Immature natural killer cell (primary cell): Measurements from ENCODE around the gene GDF2. TPM values are rescaled to one million over a fixed set of nuclear protein-coding genes. Genes with fewer than 3 reads are reported as not detected.

Source experiments
- DNase-seq, 3 donors: peaks; one replicate each; pipeline ENCODE4 v3.0.0; 2022; ENCODE audit warnings: mixed read lengths in 1 of 3
- H3K27ac Mint-ChIP-seq, 6 donors: one replicate each; pipeline ENCODE4 v1.8.0; 2020; ENCODE audit warnings: mixed read lengths in 6 of 6, mild to moderate bottlenecking in 5 of 6, inconsistent platforms in 4 of 6, moderate library complexity in 3 of 6
- H3K27me3 Mint-ChIP-seq, 3 donors: one replicate each; pipeline ENCODE4 v1.8.0; 2020 to 2021; ENCODE audit warnings: low read depth in 3 of 3, mild to moderate bottlenecking in 3 of 3, mixed read lengths in 3 of 3, moderate library complexity in 3 of 3, inconsistent platforms in 1 of 3
- H3K36me3 Mint-ChIP-seq, 3 donors: one replicate each; pipeline ENCODE4 v1.8.0; 2020; ENCODE audit warnings: mixed read lengths in 3 of 3, inconsistent platforms in 2 of 3, mild to moderate bottlenecking in 2 of 3
- H3K4me1 Mint-ChIP-seq, 2 donors: one replicate each; pipeline ENCODE4 v1.8.0; 2020; ENCODE audit warnings: inconsistent platforms in 2 of 2, mild to moderate bottlenecking in 2 of 2, mixed read lengths in 2 of 2, moderate library complexity in 1 of 2
- H3K4me3 Mint-ChIP-seq, 5 donors: one replicate each; pipeline ENCODE4 v1.8.0; 2020; ENCODE audit warnings: mild to moderate bottlenecking in 5 of 5, mixed read lengths in 5 of 5, inconsistent platforms in 3 of 5, moderate library complexity in 3 of 5
- H3K9me3 Mint-ChIP-seq, 6 donors: one replicate each; pipeline ENCODE4 v1.8.0; 2020; ENCODE audit warnings: mild to moderate bottlenecking in 6 of 6, mixed read lengths in 6 of 6, inconsistent platforms in 4 of 6, moderate library complexity in 3 of 6
- polyA plus RNA-seq, 3 donors: library from polyadenylated mRNA; unstranded; fragments of 300-500 nt; fragmentation: Illumina TruSeq; gene quantifications; one replicate each; pipeline ENCODE4 v1.2.3, GENCODE V29; 2021

GDF2 gene
- polyA plus RNA-seq, 3 donors from 2014 or later, result not detected

GRCh38 chr10:47311932-47312662, 10.2 kb upstream of the GDF2 start:
- Mint-ChIP-seq H3K4me1 (no peaks in the 10 kb centered on the region), H3K27ac (no peak overlapping the region), H3K9me3 (no peaks in the 10 kb centered on the region), H3K27me3 (peaks cover 0 to 4% (median 0%) of the 10 kb centered on the region in 3 donors), H3K4me3 (no peak overlapping the region), H3K36me3 (no peaks in the 10 kb centered on the region)
- DNase-seq, result peak; percentile 15 to 27 (median 22)

- Mint-ChIP-seq H3K4me3 (no peak overlapping the region), H3K27ac (no peak overlapping the region), H3K4me1 (no peaks in the 10 kb centered on the region), H3K36me3 (no peaks in the 10 kb centered on the region), H3K9me3 (no peaks in the 10 kb centered on the region), H3K27me3 (peaks cover 0 to 6% (median 0%) of the 10 kb centered on the region in 3 donors)
- DNase-seq, result no peak
These were observed 9.6 kb upstream of the GDF2 start for GRCh38 chr10:47312663-47312995.

GRCh38 chr10:47314416-47314970, 7.8 kb upstream of the GDF2 start:
- no peak for DNase-seq
- H3K4me3 Mint-ChIP-seq, result no peak overlapping the region
- H3K4me1 Mint-ChIP-seq, result no peaks in the 10 kb centered on the region
- H3K27ac Mint-ChIP-seq, result no peak overlapping the region
- H3K27me3 Mint-ChIP-seq, result peaks cover 0 to 6% (median 0%) of the 10 kb centered on the region in 3 donors
- no peaks in the 10 kb centered on the region for H3K9me3 Mint-ChIP-seq
- H3K36me3 Mint-ChIP-seq, result no peaks in the 10 kb centered on the region

- no peak overlapping the region for H3K4me3 Mint-ChIP-seq
- H3K27ac Mint-ChIP-seq, result no peak overlapping the region
- no peaks in the 10 kb centered on the region for H3K36me3 Mint-ChIP-seq
These were observed 6.8 kb upstream of the GDF2 start for GRCh38 chr10:47315421-47315820.

GRCh38 chr10:47316131-47316530, 6.1 kb upstream of the GDF2 start:
- Mint-ChIP-seq H3K27me3 (peaks cover 0 to 8% (median 0%) of the 10 kb centered on the region in 3 donors), H3K4me1 (no peaks in the 10 kb centered on the region), H3K36me3 (no peaks in the 10 kb centered on the region), H3K27ac (no peak overlapping the region), H3K9me3 (no peaks in the 10 kb centered on the region), H3K4me3 (no peak overlapping the region)
- DNase-seq, result no peak

More at GRCh38 chr10:47315421-47315820, 6.8 kb upstream of the GDF2 start:
- Mint-ChIP-seq H3K27me3 (peaks cover 0 to 6% (median 0%) of the 10 kb centered on the region in 3 donors), H3K4me1 (no peaks in the 10 kb centered on the region), H3K9me3 (no peaks in the 10 kb centered on the region)
- no peak for DNase-seq

GRCh38 chr10:47317251-47317650, 5.0 kb upstream of the GDF2 start:
- Mint-ChIP-seq H3K9me3 (no peaks in the 10 kb centered on the region), H3K36me3 (no peaks in the 10 kb centered on the region), H3K27ac (no peak overlapping the region), H3K4me3 (no peak overlapping the region), H3K4me1 (no peaks in the 10 kb centered on the region), H3K27me3 (peaks cover 0 to 8% (median 0%) of the 10 kb centered on the region in 3 donors)
- DNase-seq, result no peak

- no peak overlapping the region for H3K4me3 Mint-ChIP-seq
- no peak overlapping the region for H3K27ac Mint-ChIP-seq
- no peaks in the 10 kb centered on the region for H3K36me3 Mint-ChIP-seq
- no peak for DNase-seq
- H3K27me3 Mint-ChIP-seq, result peaks cover 0 to 6% (median 0%) of the 10 kb centered on the region in 3 donors
- no peaks in the 10 kb centered on the region for H3K9me3 Mint-ChIP-seq
- no peaks in the 10 kb centered on the region for H3K4me1 Mint-ChIP-seq
These were observed 3.5 kb upstream of the GDF2 start for GRCh38 chr10:47318706-47319105.

GRCh38 chr10:47319784-47320183, 2.5 kb upstream of the GDF2 start:
- no peak for DNase-seq
- H3K4me3 Mint-ChIP-seq, result no peak overlapping the region
- no peaks in the 10 kb centered on the region for H3K4me1 Mint-ChIP-seq
- H3K27me3 Mint-ChIP-seq, result peaks cover 0 to 5% (median 0%) of the 10 kb centered on the region in 3 donors
- no peak overlapping the region for H3K27ac Mint-ChIP-seq
- no peaks in the 10 kb centered on the region for H3K9me3 Mint-ChIP-seq
- no peaks in the 10 kb centered on the region for H3K36me3 Mint-ChIP-seq

- no peaks in the 10 kb centered on the region for H3K4me1 Mint-ChIP-seq
- H3K27ac Mint-ChIP-seq, result no peak overlapping the region
- no peak for DNase-seq
- no peak overlapping the region for H3K4me3 Mint-ChIP-seq
- peaks cover 0 to 5% (median 3%) of the 10 kb centered on the region in 3 donors for H3K27me3 Mint-ChIP-seq
- no peaks in the 10 kb centered on the region for H3K9me3 Mint-ChIP-seq
- H3K36me3 Mint-ChIP-seq, result no peaks in the 10 kb centered on the region
These were observed 1.4 kb upstream of the GDF2 start for GRCh38 chr10:47320812-47321211.

- H3K4me1 Mint-ChIP-seq, result no peaks in the 10 kb centered on the region
- no peaks in the 10 kb centered on the region for H3K36me3 Mint-ChIP-seq
- H3K27me3 Mint-ChIP-seq, result peaks cover 2 to 5% (median 3%) of the 10 kb centered on the region in 3 donors
- H3K9me3 Mint-ChIP-seq, result no peaks in the 10 kb centered on the region
- no peak for DNase-seq
- H3K4me3 Mint-ChIP-seq, result no peak overlapping the region
- H3K27ac Mint-ChIP-seq, result no peak overlapping the region
These were observed 596 bp upstream of the GDF2 start for GRCh38 chr10:47321521-47322195.

GRCh38 chr10:47323087-47323486, 833 bp downstream of the GDF2 start:
- Mint-ChIP-seq H3K27me3 (peaks cover 2 to 3% (median 3%) of the 10 kb centered on the region in 3 donors), H3K4me1 (no peaks in the 10 kb centered on the region), H3K27ac (no peak overlapping the region), H3K4me3 (no peak overlapping the region), H3K9me3 (no peaks in the 10 kb centered on the region), H3K36me3 (no peaks in the 10 kb centered on the region)
- DNase-seq, result no peak

GRCh38 chr10:47323636-47324296, 1.5 kb downstream of the GDF2 start:
- Mint-ChIP-seq H3K27me3 (peaks cover 2 to 3% (median 3%) of the 10 kb centered on the region in 3 donors), H3K4me1 (no peaks in the 10 kb centered on the region), H3K9me3 (no peaks in the 10 kb centered on the region), H3K4me3 (no peak overlapping the region), H3K27ac (no peak overlapping the region), H3K36me3 (no peaks in the 10 kb centered on the region)
- no peak for DNase-seq

GRCh38 chr10:47325303-47326291, 3.3 kb downstream of the GDF2 start:
- DNase-seq, result no peak
- H3K4me1 Mint-ChIP-seq, result no peaks in the 10 kb centered on the region
- H3K9me3 Mint-ChIP-seq, result no peaks in the 10 kb centered on the region
- peaks cover 2 to 3% (median 3%) of the 10 kb centered on the region in 3 donors for H3K27me3 Mint-ChIP-seq
- H3K36me3 Mint-ChIP-seq, result no peaks in the 10 kb centered on the region
- no peak overlapping the region for H3K4me3 Mint-ChIP-seq
- H3K27ac Mint-ChIP-seq, result peak overlapping the region in 1 of 6 donors; percentile 28
